ENCODE results near the gene JAG2.
"Not testable (repeated sequence)": the region's sequence is repeated elsewhere in the genome, so short reads cannot be mapped to it uniquely, and the experiment has no call there.

The JAG2 gene

DNA sequence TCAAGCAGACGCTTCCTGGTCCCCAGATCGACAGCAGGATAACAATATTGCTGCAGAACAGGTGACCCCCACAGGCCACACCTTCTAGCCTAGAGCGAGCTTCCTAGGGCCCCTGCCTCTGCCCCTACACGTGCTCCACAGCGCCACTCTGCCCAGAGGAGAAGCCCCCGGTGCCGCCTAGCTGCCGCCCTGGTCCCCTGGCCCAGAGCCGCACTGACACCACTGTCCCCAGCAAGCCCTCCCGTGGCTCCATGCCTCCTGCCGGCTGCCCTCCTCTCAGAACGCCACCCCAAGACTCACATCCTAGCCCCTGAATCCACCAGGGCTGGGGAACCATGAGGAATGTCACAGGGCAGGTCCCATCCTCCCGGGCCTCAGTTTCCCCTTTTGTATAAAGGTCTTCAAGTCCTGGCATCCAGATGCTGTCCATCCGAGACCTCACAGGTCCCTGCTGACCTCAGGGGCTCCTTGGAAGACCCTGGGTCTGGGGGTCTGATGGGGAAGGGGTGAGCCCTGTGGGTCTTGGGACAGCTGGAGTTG lies 31.0 kb downstream of the JAG2 start:
- no peak for DNase-seq

DNA sequence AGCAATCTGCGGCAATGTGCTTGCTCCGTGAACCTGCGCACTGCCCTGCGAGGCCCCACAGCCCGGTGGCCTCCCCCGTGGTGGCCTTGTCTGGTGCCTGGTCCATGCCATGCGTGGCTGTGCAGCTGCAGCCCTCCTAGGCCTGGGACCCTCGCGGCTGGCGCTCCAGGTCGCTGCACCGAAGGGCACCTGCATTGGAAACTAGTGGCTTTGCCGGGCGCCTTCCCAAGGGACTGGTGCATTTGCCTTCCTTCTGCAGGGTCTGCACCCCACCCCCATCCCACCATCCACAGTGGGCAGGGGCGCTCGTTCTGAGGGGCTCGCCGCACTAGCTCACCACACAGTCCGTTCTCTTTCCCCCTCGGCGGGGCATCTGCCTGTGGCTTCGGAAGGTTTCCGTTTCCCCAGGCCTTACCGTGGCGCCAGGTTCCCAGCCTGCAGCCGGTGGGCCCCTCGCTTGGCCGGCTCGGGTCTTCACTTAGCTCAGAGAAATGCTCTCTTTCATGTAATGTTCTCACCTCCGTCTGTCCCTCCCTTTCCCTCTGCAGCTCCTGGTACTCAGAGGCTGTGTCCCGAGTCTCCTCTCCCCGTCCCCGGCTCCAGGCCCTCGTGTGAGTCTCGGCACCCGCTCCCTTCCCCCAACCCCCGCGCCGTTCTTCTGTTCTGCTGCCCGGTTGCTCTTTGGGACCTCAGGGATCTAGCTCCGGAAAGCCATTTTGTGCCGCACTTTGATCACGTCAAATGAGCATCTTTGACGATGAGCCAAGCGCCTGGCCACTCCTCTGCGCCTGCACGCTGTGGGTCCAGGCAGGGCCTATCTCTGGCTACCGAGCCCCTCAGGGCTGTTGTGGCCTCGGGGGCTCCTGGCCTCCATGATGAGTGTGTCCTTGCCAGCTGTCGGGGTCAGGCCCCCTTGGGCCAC lies 31.9 kb downstream of the JAG2 start:
- no peak for DNase-seq

DNA sequence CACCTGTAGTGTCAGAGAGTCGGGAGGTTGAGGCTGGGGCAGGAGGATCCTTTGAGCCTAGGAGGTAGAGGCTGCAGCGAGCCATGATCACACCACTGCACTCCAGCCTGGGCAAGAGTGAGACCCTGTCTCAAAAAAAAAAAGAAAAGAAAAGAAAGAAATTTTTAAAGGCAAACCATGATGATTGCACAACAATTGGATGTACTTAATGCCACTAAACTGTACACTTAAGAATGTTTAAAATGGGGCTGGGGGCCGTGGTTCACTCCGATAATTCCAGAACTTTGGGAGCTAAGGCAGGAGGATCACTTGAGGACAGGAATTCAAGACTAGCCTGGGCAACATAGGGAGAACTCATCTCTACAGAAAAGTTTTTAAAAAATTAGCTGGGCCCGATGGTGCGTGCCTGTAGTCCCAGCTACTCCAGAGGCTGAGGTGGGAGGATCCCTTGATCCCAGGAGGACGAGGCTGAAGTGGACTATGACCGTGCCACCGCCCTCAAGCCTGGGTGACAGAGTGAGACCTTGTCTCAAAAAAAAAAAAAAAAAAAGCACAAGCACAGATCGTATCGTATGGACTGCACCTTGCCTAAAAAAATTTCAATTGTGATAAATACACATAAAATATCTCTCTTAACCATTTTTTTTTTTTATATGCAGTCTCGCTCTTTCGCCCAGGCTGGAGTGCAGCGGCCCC lies 32.7 kb downstream of the JAG2 start:
- DNase-seq: no peak

DNA sequence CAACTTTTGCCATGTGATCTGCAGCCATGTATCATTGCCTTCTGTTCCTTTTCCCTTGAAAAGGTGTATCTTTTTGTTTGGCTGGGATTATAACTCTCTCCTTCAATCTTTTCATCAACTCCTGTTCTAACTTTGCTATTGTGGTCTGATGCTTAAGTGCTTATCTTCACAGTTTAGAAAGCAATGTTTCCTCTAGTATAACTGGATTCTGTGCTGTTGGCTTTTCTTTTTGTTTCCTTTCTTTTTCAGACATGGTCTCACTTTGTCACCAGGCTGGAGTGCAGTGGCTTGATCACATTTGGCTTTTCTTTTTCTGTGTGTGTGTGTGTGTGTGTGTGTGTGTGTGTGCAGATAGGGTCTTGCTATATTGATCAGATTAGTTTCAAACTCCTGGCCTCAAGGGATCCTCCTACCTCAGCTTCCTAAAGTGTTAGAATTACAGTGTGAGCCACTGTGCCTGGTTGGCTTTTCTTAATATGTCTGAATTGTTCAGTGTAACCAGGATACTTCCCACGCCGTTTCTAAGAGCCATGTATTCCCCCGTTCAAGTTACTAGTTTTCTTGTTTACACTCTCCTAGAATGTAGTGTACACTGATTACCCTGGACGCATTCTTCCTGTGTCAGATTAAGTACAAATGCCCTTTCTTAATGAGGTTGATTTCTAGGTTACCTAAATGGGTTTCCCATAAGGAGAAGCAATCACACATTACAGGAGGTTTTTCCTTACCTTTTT lies 35.5 kb downstream of the JAG2 start:
- no peak for DNase-seq

DNA sequence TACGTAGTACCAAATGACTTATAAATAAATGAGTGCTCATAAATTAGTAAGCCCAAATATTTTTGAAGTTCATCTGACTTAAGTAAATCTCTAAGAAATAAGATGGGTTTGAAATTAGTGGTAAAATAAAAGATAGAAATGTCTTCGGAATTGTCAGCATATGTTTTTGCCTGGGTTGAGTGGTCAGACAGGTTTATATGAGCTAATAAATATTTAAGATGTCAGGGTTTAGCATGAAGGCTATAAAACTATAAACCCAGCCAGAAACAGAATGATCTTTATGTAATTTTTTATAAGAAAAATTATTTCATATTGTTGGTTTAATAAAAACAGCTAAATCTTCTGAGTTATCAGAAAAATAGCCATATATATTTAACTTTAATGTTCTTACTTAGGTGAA lies 37.3 kb downstream of the JAG2 start:
- DNase-seq: no peak

DNA sequence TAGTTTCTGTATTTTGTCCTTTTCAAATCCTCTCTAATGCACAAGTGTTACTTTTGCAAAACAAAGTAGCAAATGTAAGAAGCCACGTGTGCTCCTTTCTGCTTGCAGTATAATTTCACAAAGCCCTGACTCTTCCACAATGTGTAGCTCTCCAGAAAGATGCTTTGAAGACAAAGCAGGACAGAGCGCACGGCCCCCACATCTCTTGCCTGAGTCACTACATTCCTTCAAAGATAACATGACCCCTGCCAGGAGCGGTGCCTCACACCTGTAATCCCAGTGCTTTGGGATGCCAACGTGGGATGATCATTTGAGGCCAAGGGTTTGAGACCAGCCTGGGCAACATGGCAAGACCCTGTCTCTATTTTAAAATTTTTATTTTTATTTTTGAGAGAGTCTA lies 40.5 kb downstream of the JAG2 start:
- no peak for DNase-seq

DNA sequence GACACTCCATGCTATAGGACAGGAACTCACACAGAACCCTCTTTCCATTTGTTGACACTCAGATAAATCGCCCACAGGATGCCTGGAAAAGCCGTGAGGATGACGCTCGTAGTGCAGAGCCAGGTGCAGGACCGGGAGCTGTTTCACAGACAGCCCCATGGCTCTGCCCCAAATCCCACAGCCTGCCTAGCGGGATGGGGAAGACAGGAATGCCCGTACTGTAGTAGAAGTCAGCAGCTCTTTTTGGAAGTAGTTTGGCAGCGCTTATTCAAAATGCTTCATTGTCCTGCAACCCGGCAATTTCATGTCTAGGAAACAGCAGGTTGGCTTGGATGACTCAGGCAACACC lies 41.6 kb downstream of the JAG2 start:
- DNase-seq: no peak

DNA sequence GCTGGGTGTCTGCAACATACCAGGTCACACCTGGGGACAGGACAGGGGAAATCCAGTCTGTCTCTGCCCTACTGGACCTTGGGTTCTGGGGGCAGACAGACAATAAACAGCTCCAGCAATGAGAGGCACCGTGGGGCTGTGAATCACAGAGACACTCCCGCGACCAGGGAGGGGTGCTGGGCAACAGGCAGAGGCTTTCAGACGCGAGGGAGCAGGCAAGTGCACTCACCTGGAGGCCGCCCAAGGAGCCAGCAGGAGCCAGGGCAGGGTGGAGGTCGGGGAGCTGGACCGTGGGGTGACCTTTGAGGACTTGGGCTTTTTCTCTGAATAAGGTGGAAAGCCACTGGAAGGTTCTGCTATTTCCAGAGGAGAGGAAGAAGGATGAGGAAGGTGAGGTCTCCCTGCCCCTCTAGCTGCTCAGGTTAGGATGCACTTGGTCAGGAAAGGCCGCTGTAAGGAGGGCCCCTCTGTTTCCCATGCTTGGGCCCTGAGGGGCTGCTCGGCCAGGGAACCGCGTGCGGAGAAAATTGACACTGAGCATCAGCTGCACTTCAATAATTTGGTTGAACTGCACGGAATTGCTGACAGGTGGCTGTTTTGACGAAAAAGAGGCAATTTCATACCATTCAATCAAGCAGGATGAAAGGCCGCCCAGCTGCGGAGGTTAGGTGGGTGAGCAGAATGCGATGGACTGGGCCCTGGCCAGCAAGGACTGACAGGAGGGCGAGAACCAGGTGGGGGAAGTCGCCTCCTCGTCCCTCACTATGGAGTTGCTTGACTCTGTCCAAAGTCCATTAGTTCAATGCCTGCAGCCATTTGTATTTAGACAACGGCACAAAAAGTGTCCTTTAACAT lies 42.2 kb downstream of the JAG2 start:
- DNase-seq: no peak

DNA sequence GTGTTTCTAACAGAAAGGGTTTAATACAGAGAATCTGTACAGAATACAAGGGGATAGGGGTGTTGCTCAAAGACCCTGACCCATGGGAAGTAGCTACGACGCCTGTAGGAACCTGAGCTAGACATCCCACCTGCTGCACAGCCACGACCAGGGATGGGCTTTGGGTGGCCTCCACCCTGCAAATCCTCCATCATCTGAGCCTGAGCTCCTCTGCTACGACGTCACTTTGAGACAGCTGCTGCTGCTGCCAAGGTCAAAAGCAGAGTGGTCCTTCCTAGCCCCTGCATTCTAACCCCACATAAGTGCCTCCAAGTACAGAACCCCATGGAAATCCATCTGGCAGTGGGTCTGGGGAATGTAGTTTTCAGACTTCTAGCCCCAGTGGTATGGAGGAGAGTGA lies 43.8 kb downstream of the JAG2 start:
- no peak for DNase-seq

DNA sequence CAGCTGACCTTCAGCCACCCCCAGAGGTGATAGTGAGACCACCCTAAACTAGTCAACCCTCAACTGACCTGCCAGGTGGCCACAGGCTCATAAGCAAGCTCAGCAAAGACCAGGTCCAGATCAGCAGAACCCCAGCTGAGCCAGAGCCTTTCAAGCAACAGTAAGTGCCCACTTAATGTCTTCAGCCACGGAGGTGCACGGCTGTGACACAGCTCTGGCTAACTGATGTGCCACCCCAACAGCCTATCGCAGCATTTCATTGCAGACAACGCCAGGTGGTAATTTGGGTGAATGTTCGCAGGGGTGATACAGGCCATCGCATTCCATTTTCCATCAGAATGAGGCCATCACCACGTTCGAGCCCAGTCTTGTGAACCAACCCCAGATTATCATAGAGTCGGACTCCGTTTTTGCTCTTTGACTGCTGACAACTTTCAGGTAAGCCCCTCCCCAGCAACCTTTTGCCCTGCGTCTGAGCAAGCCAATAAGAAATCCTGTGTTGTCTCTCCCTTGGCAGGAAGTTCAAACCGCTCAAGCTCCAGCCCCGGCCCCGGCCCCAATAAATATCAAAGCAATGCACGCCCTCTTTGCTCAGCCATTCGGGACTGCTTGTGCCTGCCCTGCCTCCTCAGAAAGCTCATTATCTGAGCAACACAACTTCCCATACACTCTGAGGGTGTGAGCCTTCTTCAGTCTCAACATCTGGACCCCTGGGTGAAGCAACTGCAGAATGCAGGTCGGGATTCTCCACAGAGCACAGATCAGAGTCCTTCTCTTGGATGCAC lies 44.4 kb downstream of the JAG2 start:
- no peak for DNase-seq

DNA sequence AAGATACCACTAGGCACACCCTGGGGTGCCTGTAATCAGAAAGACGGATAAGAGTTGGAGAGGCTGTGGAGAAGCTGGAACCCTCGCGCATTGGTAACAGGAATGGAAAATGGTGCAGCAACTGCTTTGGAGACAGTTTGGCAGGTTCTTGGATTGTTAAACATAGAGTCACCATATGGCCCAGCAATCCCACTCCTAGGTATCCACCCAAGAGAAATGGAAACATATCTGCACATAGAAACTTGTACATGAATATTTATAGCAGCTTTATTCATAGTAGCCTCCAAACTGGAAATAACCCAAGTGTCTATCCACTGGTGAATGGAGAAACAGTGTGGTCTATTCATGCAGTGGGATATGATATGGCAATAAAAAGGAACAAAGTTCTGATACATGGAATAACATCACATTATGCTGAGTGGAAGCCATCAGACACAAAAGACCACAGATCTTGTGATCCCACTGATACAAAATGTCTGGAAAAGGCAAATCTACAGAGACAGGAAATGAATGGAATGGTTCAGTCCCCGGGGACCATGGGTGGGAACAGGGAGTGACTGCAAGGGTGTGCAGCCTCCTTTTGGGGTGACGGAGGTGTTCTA lies 45.4 kb downstream of the JAG2 start:
- no peak for DNase-seq

DNA sequence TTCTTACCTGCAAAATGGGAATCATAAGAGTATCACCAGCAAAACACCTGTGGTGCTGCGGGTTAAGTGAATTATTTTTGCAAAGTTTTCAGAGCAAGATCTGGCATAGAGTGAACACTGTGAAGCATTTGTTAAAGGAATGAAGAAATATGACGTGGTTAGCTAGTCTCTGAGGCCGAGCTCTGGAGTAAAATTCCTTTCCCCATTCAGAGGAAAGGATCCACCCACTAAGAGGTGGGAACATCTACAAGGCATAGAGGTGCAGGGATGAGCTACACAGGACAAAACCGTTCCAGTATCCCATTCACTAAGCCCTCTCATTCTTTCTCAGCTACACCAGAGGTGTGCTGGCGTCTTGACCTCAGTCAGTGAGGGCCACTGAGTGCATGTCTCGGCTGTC lies 48.5 kb downstream of the JAG2 start:
- DNase-seq: no peak

DNA sequence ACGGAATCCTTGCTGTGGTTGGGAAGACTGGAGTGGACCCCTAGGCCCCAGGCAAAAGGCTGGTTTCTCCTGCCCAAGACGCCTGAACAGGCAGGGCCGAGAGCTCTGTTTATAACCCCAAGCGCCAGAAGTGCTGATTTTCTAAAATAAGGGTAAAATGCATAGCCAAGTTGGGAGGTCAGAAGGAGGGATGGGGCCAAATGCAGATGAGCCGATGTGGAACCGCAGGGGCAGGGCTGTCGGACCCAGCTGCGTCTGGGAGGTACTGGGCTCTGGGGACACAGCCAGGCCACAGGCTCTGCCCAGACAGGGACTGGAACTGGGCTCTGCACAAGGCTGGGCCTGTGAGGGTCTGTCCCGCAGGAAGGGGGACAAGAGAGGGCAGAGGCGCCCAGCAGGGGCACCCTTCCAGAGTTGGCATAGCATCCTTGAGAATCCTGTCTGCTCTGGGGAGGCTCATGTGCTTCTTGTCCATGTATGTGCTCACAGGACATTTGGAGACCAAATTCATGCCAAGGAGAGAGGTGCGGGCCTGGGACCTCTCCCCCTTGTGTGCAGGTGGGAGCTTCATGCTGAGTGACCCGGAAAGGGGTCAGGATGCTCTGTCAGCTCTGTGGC lies 49.1 kb downstream of the JAG2 start:
- no peak for DNase-seq

DNA sequence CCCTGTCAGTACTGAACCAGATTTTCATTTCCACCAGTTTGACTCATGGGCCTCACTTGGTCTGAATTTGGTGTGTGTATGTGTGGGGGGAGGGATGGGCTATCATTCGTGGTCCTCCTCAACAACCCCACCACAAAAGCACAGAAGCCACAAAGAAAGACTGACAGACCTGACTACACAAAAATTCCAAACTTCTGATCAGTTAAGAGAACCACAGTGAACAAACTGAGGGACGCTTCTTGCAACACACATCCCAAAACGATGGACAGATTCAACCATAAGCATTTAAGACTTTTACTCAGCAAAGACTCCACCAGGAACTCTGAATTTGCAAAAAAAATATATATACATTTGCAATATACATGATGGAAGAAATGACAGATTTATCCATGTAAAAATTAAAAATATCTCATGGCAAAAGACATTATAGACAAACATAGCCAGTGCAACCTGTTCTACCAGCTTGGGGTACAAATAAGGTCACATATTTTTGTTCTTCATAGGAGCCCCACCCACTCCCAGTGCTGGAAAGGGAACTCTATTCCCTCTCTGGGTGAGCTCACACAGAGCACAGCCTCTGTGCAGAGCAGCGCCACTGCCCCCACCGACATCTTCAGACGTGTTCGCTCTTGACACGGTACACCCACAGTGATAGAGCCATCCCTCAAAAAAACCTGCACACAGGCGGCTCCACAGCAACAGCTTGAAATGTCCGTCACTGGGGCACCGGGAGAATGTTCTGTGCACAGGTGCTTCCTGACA lies 49.7 kb downstream of the JAG2 start:
- DNase-seq: no peak

DNA sequence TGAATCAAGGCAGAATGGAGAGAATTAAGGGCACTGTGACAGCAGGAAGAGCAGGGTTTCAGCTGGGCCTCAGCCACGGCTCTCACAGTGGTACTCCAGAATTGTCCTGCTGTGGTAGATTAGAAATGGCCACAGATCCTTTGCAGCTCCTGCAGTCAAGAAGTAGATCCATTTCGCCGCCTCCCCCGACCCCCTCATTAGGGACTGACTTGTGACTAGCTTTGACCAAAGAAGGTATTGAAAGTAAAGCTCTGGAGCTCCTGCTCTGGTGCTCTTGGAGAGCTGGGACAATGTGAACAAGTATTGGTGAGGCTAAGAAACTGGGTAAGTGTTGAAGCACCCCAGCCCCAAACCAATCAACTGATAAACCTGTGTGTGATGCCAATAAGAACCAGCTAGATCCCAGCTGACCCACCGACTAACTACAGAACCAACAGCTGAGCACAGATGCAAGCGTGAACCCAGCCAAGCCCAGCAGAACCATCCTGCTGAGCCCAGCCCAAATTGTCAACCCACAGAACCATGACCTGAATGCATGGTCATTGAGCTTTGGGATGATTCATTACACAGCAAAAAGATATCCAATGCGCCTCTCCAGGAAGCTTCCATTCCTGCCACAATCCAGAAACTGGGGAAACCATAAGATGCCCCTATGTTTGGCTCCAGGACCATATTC lies 50.7 kb downstream of the JAG2 start:
- DNase-seq: no peak

DNA sequence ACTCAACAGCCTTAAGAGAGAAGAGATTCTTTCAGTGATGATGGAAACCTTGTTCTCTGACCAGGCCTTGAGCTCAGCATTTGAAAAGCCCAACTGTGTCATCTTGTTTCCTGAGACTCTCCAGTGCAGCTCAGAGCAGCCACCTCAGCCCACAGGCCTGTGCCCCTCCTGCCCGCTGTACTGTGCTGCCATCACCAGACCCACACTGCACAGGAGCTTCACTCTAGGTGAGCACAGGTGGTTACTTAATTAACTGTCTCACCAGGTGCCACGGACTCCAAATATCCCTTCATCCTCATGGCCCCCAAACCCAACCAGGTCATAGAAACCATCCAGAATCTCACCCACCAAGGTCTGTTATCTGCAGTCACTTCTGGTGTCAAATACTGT lies 51.3 kb downstream of the JAG2 start:
- no peak for DNase-seq

DNA sequence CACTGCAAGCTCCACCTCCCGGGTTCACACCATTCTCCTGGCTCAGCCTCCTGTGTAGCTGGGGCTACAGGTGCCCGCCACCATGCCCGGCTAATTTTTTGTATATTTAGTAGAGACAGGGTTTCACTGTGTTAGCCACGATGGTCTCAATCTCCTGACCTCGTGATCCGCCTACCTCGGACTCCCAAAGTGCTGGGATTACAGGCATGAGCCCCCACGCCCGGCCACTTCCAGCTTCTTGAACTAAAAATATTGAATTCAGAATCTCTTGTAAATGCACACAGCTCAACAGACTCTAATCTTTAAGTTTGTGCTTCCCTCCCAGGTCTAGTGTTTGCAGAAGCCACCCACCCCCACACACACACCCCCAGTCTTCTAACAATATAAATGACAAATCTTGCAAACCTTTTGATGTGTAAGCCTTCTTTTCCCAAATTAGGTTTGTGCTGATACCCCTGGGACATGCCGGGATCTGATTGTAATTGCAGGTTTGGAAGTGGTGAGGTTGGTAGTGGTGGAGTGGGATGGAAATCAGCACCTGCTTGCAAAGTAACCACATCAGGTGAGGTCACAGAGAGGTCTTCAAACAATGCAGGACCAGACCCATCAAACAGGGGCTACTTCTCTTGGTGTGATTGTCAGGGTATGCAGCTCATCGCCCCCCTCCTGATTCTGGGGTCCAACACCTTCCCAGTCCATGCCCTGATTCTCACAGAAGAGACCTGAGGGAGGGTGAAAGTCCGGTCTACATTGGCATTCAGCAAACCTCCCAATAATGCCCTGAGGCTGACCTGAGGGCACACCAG lies 51.9 kb downstream of the JAG2 start:
- DNase-seq: no peak

DNA sequence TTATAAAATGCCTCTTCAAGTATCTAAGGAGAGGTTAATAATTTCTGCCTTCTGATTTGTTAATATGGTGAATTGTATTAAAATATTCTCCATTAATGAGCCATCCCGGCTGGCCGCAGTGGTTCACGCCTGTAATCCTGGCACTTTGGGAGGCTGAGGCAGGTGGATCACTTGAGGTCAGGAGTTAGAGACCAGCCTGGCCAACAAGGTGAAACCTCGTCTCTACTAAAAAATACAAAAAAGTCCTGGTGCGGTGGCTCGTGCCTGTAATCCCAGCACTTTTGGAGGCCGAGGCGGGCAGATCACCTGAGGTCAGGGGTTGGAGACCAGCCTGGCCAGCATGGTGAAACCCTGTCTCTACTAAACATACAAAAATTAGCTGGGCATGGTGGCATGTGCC lies 59.3 kb downstream of the JAG2 start:
- not testable (repeated sequence) for DNase-seq

DNA sequence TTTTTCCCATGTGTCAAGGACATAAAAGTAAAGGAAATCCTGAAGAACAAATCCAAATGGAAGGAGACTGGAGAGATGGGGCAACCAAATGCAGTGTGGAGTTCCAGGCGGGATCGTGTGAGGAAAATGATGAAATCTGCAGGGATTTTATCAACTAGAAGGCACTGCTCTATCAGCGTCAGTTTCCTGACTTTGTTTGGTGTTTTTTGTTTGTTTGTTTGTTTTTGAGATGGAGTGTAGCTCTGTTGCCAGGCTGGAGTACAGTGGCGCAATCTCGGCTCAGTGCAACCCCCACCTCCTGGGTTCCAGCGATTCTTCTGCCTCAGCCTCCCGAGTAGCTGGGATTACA lies 60.1 kb downstream of the JAG2 start:
- no peak for DNase-seq
